GM21619 (cell line): ENCODE results near the gene BIRC7.
A peak's percentile ranks its signal among the peaks of the same experiment; 100 is the strongest.
"Not testable (repeated sequence)": the region's sequence is repeated elsewhere in the genome, so short reads cannot be mapped to it uniquely, and the experiment has no call there.

Experiments used
- ATAC-seq: cut with Tn5 transposase; IDR thresholded peaks from one replicate; pipeline ENCODE4 v1.9.1; 2021; ENCODE audit not compliant: unreplicated experiment

Gene BIRC7

DNA sequence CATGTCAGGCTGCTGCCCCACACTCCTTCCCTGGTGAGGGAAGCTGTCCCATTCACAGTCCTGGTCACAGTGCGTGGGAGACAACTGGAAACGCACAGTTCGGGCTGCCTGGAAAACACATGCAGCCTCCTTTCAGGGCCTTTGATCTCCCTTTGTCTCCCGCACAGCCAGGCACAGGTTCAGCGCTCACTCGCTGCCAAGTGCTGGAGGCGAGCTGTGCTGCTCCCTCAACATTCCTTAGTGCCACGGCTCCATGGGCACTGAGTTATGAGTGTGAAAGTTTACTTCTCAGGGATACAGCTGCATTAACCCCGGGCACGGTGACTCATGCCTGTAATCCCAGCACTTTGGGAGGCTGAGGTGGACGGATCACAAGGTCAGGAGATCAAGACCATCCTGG is 28.8 kb upstream of the BIRC7 start:
- ATAC-seq = no peak

DNA sequence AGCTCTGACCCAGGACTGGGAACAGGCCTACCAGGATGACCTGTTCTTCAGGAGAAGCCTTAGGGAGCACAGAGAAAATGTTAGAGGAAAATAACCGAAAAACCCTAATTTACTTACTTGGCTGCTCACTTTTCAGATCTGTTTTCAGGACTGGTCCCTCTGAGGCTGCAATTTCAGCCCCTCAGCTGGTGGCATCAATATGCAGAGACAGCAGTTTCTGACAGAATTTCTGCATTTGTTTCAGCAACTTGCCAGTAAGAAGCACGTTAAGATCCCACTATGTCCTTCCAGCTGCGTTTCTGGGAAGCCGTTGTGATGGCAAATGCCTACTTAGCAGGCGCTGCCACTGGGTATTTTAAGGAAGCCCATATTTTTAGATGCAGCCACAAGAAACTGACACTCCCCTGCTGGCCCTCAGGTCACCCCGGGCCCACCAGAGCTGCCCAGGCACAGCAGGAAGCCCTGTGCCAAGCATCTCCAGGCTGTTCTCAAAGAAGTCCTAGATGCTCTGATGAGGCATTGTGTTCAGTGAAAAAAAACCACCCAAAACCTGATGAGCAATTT is 27.3 kb upstream of the BIRC7 start:
- no peak for ATAC-seq

DNA sequence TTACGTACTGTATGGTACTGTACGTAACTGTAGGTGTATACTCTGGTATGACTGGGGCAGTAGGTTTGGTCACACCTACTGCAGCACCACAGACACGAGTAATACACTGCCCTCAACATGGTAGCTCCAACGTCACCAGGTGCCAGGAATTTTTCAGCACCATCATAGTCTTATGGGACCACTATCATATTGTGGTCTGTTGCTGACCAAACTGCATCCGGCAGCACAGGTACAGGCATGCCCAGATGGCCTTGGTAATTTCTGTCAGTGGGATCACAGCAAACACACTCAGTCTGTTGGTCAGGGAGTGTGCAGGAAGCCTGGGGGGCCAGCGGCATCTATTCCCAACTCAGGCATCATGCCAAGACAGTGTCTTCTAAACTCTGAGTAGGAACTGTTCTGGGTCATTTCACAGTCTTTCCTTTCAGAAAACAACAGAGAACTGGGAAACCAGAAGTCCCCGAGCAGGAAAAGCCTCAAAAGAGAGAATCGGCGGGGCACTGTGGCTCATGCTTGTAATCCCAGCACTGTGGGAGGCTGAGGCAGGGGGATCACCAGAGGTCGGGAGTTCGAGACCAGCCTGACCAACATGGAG is 25.6 kb upstream of the BIRC7 start:
- ATAC-seq = no peak

DNA sequence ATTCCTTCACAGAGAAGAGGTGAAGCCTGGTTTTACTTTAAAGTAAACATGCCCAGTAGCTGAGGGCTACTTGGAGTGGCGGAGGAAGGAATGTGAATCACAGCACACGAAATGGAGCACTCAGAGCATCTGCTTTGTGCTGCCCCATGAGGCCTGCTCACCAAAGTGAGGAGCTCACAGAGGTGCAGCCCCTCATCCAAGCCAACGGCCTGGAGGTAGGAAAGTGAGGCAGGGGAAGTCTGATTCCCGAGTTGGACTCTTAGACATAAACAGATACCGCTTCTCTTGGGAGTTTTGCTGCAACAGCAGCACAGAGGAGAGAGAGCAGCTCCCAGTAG is 23.3 kb upstream of the BIRC7 start:
- no peak for ATAC-seq

DNA sequence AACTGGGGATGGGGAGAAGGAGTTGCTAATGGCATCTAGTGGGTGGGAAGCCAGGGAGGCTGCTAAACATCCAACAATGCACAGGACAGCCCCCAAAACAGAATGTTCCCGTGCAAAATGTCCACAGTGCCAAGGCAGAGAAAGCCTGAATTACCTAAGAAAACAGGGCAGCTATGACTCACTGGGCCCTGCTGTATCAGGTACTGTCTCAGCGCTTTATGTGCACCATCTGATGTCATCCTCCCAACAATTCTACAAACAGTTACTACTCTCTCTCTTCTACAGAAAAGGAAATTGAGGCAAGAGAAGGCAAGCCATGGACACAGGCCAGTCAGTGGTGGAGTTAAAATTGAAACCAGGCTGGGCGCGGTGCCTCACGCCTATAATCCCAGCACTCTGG is 22.9 kb upstream of the BIRC7 start:
- no peak for ATAC-seq

DNA sequence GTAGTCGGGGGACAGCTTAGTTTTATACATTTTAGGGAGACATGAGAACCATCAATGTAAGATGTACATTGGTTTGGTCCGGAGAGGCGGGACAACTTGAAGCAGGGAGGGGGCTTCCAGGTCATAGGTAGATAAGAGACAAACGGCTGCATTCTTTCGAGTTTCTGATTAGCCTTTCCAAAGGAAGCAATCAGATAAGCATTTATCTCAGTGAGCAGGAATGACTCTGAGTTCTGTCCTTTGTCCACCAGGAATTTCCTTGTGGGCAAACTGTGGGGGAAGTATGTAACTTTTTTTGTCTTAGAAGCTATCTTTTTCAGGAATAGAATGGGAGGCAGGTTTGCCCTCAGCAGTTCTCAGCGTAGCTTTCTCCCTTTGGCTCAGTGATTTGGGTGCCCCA is 21.2 kb upstream of the BIRC7 start:
- ATAC-seq = no peak

DNA sequence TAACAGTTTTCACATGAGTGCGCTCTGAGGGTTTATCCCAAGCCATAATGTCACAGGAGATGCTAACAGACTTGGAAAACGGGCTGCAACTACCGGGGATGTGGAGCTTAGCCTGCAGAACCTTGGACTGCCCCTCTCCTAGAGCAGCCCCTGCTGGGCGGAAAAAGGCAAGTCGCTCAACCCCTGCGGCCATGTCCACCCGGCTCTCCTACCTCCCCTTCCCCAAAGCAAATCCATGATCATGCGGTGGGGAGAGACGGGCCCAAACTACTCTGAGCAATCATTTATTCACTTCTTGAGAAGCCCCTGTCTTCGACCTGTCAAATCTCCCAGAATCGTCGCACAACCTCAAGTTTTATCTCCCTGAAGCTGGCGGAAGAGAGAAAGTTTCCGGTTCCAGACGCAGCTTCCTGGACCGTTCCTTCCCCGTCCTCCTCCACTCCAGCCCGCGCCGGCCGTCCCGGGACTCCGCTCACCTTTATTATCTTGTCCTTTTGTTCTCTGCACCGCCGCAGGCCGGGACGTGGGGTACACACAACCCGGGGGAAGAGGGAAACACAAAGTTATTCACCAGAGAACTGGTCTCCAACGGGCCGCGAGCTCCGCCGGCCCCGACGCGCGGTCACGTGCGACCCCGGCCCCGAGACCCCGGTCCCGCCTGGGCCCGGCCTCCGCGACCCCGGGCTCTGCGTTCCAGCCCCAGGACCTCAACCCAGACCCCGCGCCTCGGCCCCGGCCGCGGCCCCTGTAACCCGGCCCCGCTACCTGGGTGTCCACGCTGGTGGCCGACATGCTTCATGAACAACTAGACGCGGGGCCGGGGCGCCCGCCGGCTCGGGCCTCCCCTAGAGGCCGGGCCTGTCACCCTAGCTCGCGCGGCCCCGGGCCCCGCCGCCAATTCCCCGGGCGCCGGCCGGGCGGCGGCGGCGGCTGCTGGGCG is 20.3 kb upstream of the BIRC7 start:
- ATAC-seq = peak; percentile 15

DNA sequence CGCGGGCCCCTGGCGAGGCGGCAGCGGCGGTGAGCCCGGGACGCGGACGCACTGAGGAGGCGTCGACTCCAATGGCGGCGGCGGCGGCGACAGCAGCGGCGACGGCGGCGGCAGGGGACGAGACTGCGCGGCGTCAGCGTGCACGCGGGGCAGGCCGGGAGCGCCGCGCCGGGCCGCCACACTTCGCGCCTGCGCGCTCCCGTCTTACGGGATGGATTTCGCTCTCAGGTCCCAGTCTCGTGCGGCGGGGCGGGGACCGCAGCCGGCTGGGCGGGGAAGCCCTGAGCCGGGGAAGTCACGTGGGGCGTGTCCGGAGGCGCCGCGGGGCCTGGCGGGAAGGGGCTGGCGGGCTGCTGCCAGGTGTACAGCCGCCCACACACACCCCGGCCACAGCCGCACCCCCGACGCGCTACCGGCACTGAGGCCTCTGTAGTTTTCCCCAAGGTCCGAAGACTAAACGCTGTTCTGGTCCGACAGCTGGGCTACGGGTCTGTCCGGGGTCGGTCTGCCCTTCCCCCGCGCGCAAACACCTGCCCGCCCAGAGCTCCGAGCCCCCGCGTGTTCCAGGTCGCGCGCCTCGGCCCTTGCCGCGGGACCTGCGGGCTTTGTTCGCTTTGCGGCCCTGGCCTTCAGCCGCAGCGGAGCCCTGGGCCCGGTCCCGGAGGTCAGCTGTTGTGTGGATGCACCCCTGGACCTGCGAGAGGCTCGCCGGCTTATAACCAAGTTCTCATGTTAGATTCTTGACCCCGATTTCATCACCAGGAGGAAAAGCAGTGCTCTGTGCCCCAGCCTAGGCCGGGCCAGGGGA is 19.5 kb upstream of the BIRC7 start, which contains the start of gene YTHDF1:
YTHDF1 (minus strand) TSS at position 91 of the 808 bp plus-strand sequence. CDS start 239 bp downstream, outside the sequence.
- ATAC-seq = peak; percentile 80

DNA sequence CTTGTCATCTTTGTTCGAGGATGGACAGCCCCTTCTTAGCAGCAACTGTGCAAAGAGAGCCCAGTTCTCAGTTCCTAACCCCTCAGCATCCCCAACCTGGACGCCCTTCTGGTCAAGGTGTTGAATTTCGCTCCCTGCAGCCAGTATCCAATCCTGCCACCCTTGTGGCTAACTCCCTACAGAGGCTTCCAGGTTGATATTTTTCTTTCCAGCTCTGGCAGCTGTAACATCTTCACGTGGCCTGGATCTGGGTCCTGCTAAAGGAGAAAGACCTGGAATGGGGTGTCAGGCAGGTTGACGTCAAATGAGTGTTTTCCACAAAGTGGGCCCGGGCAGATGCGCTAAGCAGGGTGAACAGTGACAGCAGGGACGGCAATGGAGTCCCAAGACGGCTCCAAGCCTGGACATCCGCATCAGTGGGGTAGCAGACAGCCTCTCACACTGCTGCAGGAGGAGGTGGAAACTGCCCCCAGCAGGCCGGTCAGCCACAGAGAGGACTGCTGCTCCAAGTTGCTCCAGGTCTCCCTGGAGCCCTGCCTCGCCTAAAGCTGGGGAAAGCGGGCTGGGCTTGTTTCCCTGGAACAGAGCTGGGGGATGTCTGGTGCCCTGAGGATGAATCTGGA is 18.7 kb upstream of the BIRC7 start:
- no peak for ATAC-seq

DNA sequence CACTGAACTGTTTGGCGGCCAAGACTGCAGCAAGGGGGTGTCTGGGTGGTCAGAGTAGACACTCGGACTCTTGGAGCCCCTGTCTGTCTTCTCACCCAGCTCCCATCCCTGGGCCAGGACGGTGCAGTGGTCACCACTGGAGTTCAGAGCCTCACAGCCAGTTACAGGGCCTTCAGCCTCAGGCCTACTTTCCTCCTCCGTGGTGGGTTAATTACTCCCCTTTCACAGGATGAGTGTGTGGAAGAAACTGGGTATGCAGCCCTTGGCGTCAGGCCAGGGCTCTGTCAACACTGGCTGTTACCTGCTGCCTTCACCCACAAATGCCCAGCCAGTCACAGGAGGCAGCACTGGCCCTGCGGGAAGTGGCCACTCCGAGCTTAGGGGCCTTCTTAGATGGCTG is 18.0 kb upstream of the BIRC7 start:
- ATAC-seq = no peak

DNA sequence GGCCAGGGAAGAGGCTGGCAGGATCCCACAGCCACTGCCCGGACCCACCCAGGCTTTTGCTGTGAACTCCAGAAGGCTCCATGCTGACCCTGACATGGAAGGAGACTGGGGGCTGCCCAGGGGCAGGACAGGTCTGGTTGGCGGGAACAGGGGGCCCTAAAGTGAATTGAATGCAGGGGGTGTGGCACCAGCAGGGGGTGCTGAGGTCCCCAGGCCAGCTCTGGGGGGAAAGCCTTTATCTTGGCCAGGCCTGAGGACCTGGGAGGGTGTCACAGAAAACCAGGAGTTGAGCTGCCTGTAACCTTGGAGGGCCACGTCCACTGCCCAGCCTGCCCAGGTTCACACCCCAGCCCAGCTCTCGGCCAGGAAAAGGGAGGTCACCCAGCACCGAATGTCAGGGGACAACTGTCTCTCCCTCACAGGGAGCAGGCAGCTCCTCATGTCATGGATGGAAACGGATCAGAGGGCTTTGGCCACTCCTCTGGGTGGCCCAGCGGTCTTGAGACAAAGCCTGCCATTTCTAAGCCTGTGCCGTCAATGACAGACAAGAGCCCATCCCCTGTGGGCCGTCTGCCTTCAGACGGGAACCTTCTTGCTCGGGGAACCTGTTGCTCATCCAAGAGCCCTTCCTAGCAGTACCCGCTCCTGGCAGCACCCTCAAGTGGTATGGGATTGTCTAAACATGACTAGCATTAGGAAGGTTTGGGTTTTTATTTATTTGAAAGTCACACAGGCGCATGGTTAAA is 16.8 kb upstream of the BIRC7 start:
- no peak for ATAC-seq

DNA sequence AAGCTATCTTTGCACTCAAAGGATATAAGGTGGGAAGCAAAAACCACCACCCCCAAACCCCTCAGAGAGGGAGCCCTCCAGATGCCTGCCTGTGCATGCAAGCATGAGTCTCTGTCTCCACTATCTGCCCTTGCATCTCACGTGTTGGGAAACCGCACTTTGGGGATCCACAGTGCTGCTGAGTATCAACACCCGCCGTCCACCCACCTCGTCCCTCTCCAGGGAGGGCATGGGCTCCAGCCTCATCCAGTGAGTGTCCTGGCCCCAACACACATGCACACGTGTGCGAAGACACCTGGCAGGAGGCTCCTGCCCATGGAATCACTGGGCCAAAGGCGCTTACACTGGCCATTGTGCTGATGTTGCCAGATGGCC is 16.3 kb upstream of the BIRC7 start:
- no peak for ATAC-seq

DNA sequence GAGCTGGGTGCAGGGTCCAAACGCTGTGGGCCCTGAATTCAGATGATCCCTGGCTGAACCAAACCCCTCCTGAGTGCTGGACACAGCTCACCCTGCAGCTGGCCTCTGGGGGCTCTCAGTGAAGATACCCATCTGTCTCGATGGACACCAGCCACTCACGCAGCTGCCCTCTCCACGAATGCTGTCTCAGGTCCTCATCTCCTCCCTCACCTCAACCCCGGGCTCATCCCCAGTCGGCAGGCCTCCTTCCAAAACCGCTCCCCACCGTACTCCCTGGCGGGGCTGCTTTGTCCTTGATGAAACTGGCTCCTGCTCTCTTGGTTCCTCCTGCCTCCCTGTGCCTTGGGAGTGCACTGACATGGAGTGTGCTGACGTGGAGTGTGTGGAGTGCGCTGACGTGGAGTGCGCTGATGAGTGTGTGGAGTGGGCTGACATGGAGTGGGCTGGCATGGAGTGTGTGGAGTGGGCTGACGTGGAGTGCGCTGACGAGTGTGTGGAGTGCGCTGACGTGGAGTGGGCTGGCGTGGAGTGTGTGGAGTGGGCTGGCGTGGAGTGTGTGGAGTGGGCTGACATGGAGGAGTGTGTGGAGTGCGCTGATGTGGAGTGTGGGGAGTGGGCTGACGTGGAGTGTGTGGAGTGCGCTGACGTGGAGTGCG is 15.7 kb upstream of the BIRC7 start:
- no peak for ATAC-seq

DNA sequence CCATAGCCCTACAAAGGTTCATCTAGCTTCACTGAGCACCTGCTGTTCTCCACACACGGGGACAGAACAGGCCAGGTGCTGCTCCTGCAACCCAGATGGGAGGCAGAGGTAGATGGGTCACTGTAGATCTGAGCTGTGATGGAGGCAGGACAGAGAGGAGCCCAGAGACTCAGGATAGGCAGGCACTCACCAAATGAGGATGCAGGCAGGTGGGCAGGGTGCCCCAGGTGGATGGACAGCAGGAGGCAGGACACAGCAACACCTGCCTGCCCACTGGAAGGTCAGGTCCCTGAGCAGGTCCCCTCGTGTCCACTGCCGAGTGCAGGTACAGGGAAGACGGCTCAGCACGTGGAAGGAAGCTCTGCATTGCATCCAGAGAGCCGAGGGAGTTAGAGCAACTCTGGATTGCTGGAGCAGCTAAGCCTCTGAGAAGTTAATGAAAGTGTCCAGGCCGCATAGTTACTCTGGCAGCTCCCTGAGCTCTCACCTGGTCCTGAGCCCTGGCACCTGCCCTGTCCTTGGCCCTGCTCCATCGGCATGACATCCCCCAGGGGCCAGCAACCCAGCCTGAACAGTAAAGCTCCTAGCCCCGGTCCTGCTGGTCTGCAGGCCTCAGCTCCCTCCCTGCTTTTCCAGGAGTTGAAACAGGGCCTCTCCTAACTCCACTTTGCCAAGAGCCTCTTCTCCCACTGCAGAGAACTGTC is 14.9 kb upstream of the BIRC7 start:
- no peak for ATAC-seq

DNA sequence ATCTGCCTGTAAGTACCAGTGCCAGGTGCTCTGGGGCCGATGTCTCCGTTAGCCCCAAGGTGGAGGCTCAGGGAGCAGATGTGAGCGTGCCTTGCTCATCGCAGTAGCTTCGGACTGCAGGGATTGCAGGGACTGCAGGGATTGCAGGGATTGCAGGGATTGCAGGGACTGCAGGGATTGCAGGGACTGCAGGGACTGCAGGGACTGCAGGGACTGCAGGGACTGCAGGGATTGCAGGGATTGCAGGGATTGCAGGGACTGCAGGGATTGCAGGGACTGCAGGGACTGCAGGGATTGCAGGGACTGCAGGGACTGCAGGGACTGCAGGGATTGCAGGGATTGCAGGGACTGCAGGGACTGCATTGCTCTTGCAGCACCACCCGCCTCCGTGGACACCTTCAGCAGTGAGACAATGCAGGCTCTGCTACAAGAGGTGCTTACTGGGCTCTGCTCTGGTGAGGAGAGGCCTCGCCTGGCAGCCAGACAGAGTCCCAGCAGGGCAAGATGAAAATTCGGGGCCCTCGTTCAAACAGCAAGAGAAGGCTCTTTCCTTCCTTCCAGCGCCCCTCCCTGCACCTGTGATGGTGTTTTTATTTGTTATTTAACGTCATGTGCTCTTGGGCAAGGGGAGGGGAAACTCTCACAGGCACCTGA is 14.2 kb upstream of the BIRC7 start:
- not testable (repeated sequence) for ATAC-seq

DNA sequence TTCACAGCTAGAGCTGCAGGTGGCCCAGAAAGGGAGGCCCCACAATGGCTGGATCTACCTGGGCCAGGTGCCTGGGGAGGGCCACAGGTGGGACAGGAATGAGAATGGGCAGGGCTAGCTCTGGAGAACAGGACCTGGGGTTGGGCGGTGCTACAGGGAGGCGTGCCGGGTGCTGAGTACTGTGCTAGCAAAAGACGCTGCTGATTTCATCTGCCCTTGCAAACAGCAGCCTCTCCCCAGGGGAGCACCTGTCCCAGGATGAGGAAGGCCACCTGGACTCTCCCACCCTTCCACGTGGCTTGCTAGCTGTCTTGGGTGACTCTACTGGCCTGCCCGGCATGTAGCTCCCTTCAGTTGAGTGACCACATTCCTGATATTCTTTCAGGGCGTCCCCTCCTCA is 13.2 kb upstream of the BIRC7 start:
- no peak for ATAC-seq

DNA sequence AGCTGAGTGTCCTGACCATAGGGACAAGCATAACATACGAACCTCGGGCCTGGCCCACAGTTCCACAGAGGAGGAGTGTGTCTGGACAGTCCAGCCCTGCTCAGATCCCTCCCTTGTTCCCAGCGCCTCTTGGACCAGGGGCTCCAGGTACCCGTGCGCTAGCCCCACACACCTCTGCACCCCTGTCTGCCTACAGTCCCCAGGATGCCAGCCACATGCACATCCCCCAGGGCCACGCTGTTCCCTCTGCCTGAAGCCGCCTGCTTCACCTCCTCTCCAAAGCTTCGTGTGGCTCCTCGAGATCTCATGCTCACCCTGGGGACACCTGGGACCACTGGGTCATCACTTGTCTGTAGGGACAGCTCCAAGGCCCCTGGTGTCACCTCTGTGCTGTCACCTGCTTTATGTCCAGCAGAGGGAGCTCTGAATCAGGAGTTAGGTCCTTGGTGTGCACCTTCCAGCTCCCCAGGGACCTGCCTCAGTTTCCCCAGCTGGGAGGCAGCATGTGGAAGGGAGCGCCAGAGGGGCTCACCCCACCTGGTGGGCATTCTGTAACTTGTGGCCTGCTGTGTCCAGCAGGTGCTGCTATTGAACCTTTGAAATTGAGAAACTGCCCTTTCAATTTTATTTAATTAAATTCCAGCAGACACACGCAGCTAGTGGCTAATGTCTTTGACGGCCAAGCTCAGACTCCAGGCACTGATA is 12.4 kb upstream of the BIRC7 start:
- ATAC-seq = no peak

DNA sequence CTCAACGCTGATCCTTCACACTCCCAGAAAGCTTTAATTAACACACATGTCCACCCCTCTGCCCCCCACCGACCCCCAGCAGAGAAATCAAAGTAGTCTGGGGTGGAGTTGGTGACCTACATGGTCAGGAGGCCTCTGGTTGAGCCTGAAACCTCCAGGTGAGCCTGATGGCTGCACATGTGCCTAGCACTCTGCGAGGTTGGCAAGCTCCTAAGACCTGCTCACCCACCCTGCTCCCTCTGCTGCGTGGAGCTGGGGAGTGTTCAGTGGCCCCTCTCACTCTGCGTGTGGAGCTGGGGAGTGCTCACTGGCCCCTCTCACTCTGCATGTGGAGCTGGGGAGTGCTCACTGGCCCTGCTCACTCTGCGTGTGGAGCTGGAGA is 11.9 kb upstream of the BIRC7 start:
- no peak for ATAC-seq
